A673 (cell line): ENCODE results near the gene JHY. TPM values are rescaled to one million over a fixed set of nuclear protein-coding genes. Genes with fewer than 3 reads are reported as not detected.

ENCODE experiments used
- BruUV-seq: library from RNA; stranded (reverse); fragments of 400-500 nt; replicated peaks from 2 replicates; lab custom pipeline; 2021; lab: Mats Ljungman, UMichigan
- CTCF ChIA-PET: fragments of 300-600 bp; sonication (Branson Sonifier 250); formaldehyde crosslinking; loops from one replicate; lab custom pipeline; 2022; ENCODE audit warnings: antibody characterized with exemption; lab: Charles Lee
- POLR2A ChIA-PET: fragments of 300-600 bp; sonication (Branson Sonifier 250); formaldehyde crosslinking; loops from one replicate; lab custom pipeline; 2022; ENCODE audit warnings: antibody characterized with exemption; ENCODE audit not compliant: low non-redundant PET; lab: Charles Lee
- DNase-seq: peaks from one replicate; pipeline ENCODE4 v3.0.0-alpha.2; 2015; ENCODE audit warnings: low spot score
- H3K27ac ChIP-seq: fragments of 200-600 bp; sonication (generic); 2 replicates; pipeline ENCODE4 v1.5.1; 2016; ENCODE audit warnings: mixed run types, low read depth, mild to moderate bottlenecking, mixed read lengths, antibody characterized with exemption, low read length; ENCODE audit not compliant: poor library complexity, severe bottlenecking
- H3K27me3 ChIP-seq: fragments of 200-600 bp; sonication (generic); replicated peaks from 2 replicates; pipeline ENCODE4 v1.6.1; 2017; ENCODE audit warnings: mixed run types, low read depth, mild to moderate bottlenecking, mixed read lengths, antibody characterized with exemption, low read length; ENCODE audit not compliant: insufficient read depth, poor library complexity
- H3K36me3 ChIP-seq: fragments of 200-600 bp; sonication (generic); 2 replicates; pipeline ENCODE4 v1.6.1; 2016; ENCODE audit warnings: mixed run types, mild to moderate bottlenecking, mixed read lengths, antibody characterized with exemption, low read length; ENCODE audit not compliant: insufficient read depth, poor library complexity, severe bottlenecking
- H3K4me1 ChIP-seq: fragments of 200-600 bp; sonication (generic); 2 replicates; pipeline ENCODE4 v1.6.1; 2017; ENCODE audit warnings: mixed run types, mild to moderate bottlenecking, mixed read lengths, antibody characterized with exemption, low read length; ENCODE audit not compliant: insufficient read depth, poor library complexity, severe bottlenecking
- H3K4me3 ChIP-seq: fragments of 200-600 bp; sonication (generic); 2 replicates; pipeline ENCODE4 v1.5.1; 2016; ENCODE audit warnings: low read depth, mixed run types, mild to moderate bottlenecking, mixed read lengths, low read length; ENCODE audit not compliant: poor library complexity, severe bottlenecking
- H3K9me3 ChIP-seq: fragments of 200-600 bp; sonication (generic); 2 replicates; pipeline ENCODE4 v1.6.1; 2016; ENCODE audit warnings: mixed run types, low read depth, mild to moderate bottlenecking, mixed read lengths, antibody characterized with exemption, low read length; ENCODE audit not compliant: poor library complexity, severe bottlenecking
- CTCF ChIP-seq: fragments of 300-800, 200-600 bp; sonication (generic); conservative IDR thresholded peaks from 2 replicates; pipeline ENCODE4 v1.5.1; 2017; ENCODE audit warnings: low read depth, mild to moderate bottlenecking, antibody characterized with exemption, low read length, moderate library complexity, mixed read lengths
- EZH2 ChIP-seq: fragments of 200-600 bp; sonication (generic); IDR thresholded peaks from 2 replicates; pipeline ENCODE4 v1.6.1; 2017; ENCODE audit warnings: borderline replicate concordance, low read depth, mild to moderate bottlenecking, mixed read lengths, antibody characterized with exemption, low read length; ENCODE audit not compliant: poor library complexity, severe bottlenecking
- intact Hi-C: fragments of 100-400 bp; cut with micrococcal nuclease; formaldehyde crosslinking; loops from one replicate; pipeline ENCODE4 v1.10.0; 2022; ENCODE audit not compliant: unreplicated experiment
- total RNA-seq: library from RNA; stranded (reverse); gene quantifications from 2 replicates; pipeline ENCODE4 v1.2.3, GENCODE V29; 2021

Gene JHY
- total RNA-seq, 1 experiment from 2014 or later: 4.4 TPM

- CTCF ChIA-PET: interaction anchor here (0.5 kb wide), 1 partner anchor 30 kb away, joined by 10 read pairs; no protein-coding TSS in a partner anchor
- no TSS peak for BruUV-seq
Measured at GRCh38 chr11:122995526-122995925, 113.0 kb downstream of the JHY start.

GRCh38 chr11:122998727-122999366 lies 116.3 kb downstream of the JHY start:
- no peaks in the 10 kb centered on the region for H3K36me3 ChIP-seq
- BruUV-seq: no TSS peak
- DNase-seq: no peak
- no peaks in the 10 kb centered on the region for H3K4me1 ChIP-seq
- POLR2A ChIA-PET: no interaction called here
- no peaks in the 10 kb centered on the region for H3K9me3 ChIP-seq
- no peak overlapping the region for H3K27ac ChIP-seq
- CTCF ChIA-PET: no interaction called here
- TF ChIP-seq CTCF (no peak), EZH2 (no peak)
- no peak overlapping the region for H3K4me3 ChIP-seq
- intact Hi-C loops: no loop called here
- H3K27me3 ChIP-seq: peaks cover 22% of the 10 kb centered on the region

More at GRCh38 chr11:122995526-122995925, 113.0 kb downstream of the JHY start:
- Histone ChIP-seq H3K4me1 (no peaks in the 10 kb centered on the region), H3K27ac (no peak overlapping the region), H3K27me3 (peaks cover 35% of the 10 kb centered on the region), H3K4me3 (no peak overlapping the region), H3K9me3 (no peaks in the 10 kb centered on the region), H3K36me3 (no peaks in the 10 kb centered on the region)
- intact Hi-C loops: no loop called here
- POLR2A ChIA-PET: no interaction called here
- no peak for DNase-seq
- no peak for TF ChIP-seq EZH2
- no peak for TF ChIP-seq CTCF

- Histone ChIP-seq H3K36me3 (no peaks in the 10 kb centered on the region), H3K27ac (no peak overlapping the region), H3K4me3 (no peak overlapping the region), H3K27me3 (peaks cover 13% of the 10 kb centered on the region), H3K9me3 (no peaks in the 10 kb centered on the region), H3K4me1 (no peaks in the 10 kb centered on the region)
- intact Hi-C loops: no loop called here
- BruUV-seq: no TSS peak
- CTCF ChIA-PET: interaction anchor here (0.7 kb wide), 1 partner anchor 53 kb away, joined by 5 read pairs; no protein-coding TSS in a partner anchor
- no peak for DNase-seq
- TF ChIP-seq EZH2 (no peak), CTCF (no peak)
- POLR2A ChIA-PET: no interaction called here
Measured at GRCh38 chr11:123000721-123001120, 118.2 kb downstream of the JHY start.
